GM12865 (cell line): ENCODE data around the gene DSTN.

Experiments
- DNase-seq: peaks from one replicate; pipeline ENCODE4 v3.0.0; 2010; ENCODE audit warnings: low read depth
- H3K4me3 ChIP-seq: 2 replicates; pipeline ENCODE4 v1.5.1; 2011; ENCODE audit warnings: mild to moderate bottlenecking, low read depth, low read length, control low read depth
- CTCF ChIP-seq: IDR thresholded peaks from 2 replicates; pipeline ENCODE4 v1.5.1; 2011; ENCODE audit warnings: low read length, control low read depth, low read depth, inconsistent platforms; ENCODE audit not compliant: insufficient read depth; ENCODE audit errors: missing control alignments

DSTN gene

GRCh38 chr20:17558154-17558940 lies 11.5 kb upstream of the DSTN start:
- H3K4me3 ChIP-seq, result no peak overlapping the region
- DNase-seq, result no peak
- no peak for TF ChIP-seq CTCF

- TF ChIP-seq CTCF, result no peak
- H3K4me3 ChIP-seq, result no peak overlapping the region
- DNase-seq, result no peak
These were observed 11.0 kb upstream of the DSTN start for GRCh38 chr20:17558941-17559304.

GRCh38 chr20:17559338-17559737 lies 10.5 kb upstream of the DSTN start:
- H3K4me3 ChIP-seq, result no peak overlapping the region
- no peak for DNase-seq
- no peak for TF ChIP-seq CTCF

- H3K4me3 ChIP-seq, result no peak overlapping the region
- TF ChIP-seq CTCF, result no peak
- no peak for DNase-seq
These were observed 9.4 kb upstream of the DSTN start for GRCh38 chr20:17560344-17561074.

DNA sequence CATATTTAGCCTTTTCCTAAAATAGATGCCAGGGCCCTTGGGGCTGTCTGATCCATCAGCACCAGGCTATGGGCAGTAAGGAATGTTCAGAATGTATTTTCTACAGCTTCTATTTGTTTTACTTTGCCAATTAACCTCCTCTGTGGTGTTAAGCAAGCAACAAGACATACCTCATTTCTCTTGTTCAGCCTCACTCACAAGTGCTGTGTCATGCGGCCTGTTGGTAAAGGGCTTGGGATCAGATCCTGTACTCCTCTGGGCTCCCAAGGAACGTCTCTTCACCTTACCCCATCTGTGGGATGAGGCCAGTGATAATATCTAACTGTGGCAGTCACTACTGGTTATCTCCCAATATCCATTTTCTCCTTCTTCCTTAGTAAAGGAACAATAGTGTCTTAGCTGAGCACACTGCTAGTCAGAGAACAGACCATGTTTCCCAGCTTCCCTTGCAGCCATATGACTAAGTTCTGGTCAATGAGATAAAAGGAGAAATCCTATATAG lies 7.0 kb upstream of the DSTN start:
- H3K4me3 ChIP-seq, result no peak overlapping the region
- TF ChIP-seq CTCF, result no peak
- DNase-seq, result no peak

DNA sequence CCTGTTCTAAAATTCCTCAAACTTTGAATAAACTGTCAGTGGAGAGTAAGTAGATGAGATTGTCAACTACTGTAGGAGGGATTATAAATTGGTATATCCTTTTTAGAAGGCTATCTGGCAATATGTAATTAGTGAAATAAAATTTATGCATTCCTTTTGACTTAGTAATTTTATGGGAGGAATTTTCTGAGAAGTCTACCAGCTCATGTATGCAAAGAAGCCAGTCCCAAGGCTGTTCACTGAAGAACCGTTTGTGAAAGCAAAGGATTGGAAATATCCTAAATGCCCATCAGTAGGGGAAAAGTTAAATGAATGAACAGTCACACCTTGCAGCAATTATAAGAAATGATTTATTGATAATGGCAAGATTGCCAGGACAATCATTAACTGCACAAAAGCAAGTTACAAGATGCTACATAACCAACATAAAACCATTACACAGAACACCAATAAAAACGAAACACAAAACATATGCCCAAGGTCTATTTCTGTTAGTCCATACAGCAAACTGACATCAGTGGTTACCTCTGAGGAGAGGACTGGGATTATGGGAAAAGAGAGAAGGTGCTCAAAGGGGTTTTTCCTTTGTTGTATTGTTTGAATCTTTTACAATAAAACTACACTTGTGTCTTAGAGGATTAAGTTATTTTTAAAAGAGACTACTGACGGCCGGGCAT lies 4.6 kb upstream of the DSTN start:
- H3K4me3 ChIP-seq, result no peak overlapping the region
- TF ChIP-seq CTCF, result no peak
- DNase-seq, result no peak
